Measurements from ENCODE around the gene OVCA2. TPM values are rescaled to one million over a fixed set of nuclear protein-coding genes. Genes with fewer than 3 reads are reported as not detected.
"Not testable (repeated sequence)": the region's sequence is repeated elsewhere in the genome, so short reads cannot be mapped to it uniquely, and the experiment has no call there.

OVCA2 gene
- total RNA-seq, 2 experiments from 2014 or later, result 43.2 to 45.4 TPM

GRCh38 chr17:2004435-2004952 is 37.3 kb upstream of the OVCA2 start:
- CTCF ChIA-PET, result no interaction called here
- Mint-ChIP-seq H3K9me3 (no peaks in the 10 kb centered on the region), H3K4me3 (no peak overlapping the region), H3K4me1 (peaks cover under 1% of the 10 kb centered on the region), H3K27ac (no peak overlapping the region), H3K27me3 (peaks cover 3% of the 10 kb centered on the region), H3K36me3 (ENCODE audit: low read depth) (no peaks in the 10 kb centered on the region)
- POLR2A ChIA-PET, result no interaction called here
- no peak for DNase-seq

GRCh38 chr17:2008332-2009126 is 33.3 kb upstream of the OVCA2 start:
- no peak overlapping the region for H3K27ac Mint-ChIP-seq
- H3K4me3 Mint-ChIP-seq, result no peak overlapping the region
- ChIA-PET POLR2A (no interaction called here), CTCF (no interaction called here)
- H3K4me1 Mint-ChIP-seq, result no peaks in the 10 kb centered on the region
- no peak for DNase-seq
- no peaks in the 10 kb centered on the region for H3K9me3 Mint-ChIP-seq
- no peaks in the 10 kb centered on the region for H3K27me3 Mint-ChIP-seq
- H3K36me3 Mint-ChIP-seq (ENCODE audit: low read depth), result no peaks in the 10 kb centered on the region

GRCh38 chr17:2009737-2010136 is 32.1 kb upstream of the OVCA2 start:
- Mint-ChIP-seq H3K27ac (no peak overlapping the region), H3K9me3 (peaks cover 8% of the 10 kb centered on the region), H3K27me3 (peaks cover 4% of the 10 kb centered on the region), H3K36me3 (ENCODE audit: low read depth) (no peaks in the 10 kb centered on the region), H3K4me3 (no peak overlapping the region), H3K4me1 (no peaks in the 10 kb centered on the region)
- no peak for DNase-seq
- ChIA-PET POLR2A (no interaction called here), CTCF (interaction anchor here (0.6 kb wide), 1 partner anchor 1896 kb away, joined by 4 read pairs; no protein-coding TSS in a partner anchor)

GRCh38 chr17:2011411-2012371 is 30.1 kb upstream of the OVCA2 start:
- Mint-ChIP-seq H3K4me1 (no peaks in the 10 kb centered on the region), H3K4me3 (no peak overlapping the region), H3K36me3 (ENCODE audit: low read depth) (no peaks in the 10 kb centered on the region), H3K9me3 (peaks cover 8% of the 10 kb centered on the region), H3K27me3 (peaks cover 7% of the 10 kb centered on the region), H3K27ac (no peak overlapping the region)
- POLR2A ChIA-PET, result interaction anchor here (1.3 kb wide), 1 partner anchor 13 kb away, joined by 3 read pairs; the partner anchor contains the start of gene RTN4RL1
- CTCF ChIA-PET, result no interaction called here
- DNase-seq, result no peak

GRCh38 chr17:2012499-2012898 is 29.3 kb upstream of the OVCA2 start:
- Mint-ChIP-seq H3K9me3 (peaks cover 8% of the 10 kb centered on the region), H3K27ac (no peak overlapping the region), H3K36me3 (ENCODE audit: low read depth) (no peaks in the 10 kb centered on the region), H3K4me1 (no peaks in the 10 kb centered on the region), H3K4me3 (no peak overlapping the region), H3K27me3 (peaks cover 7% of the 10 kb centered on the region)
- DNase-seq, result no peak
- ChIA-PET CTCF (no interaction called here), POLR2A (no interaction called here)

- DNase-seq; H3K9me3 Mint-ChIP-seq; H3K27ac Mint-ChIP-seq; H3K27me3 Mint-ChIP-seq; POLR2A ChIA-PET; H3K4me3 Mint-ChIP-seq; H3K4me1 Mint-ChIP-seq; H3K36me3 Mint-ChIP-seq (ENCODE audit: low read depth); CTCF ChIA-PET: not testable (repeated sequence)
Observed at GRCh38 chr17:2013220-2013993, 28.4 kb upstream of the OVCA2 start.

- Mint-ChIP-seq H3K9me3 (peaks cover 8% of the 10 kb centered on the region), H3K36me3 (ENCODE audit: low read depth) (no peaks in the 10 kb centered on the region), H3K4me1 (no peaks in the 10 kb centered on the region), H3K4me3 (no peak overlapping the region), H3K27me3 (peaks cover 7% of the 10 kb centered on the region), H3K27ac (no peak overlapping the region)
- ChIA-PET POLR2A (no interaction called here), CTCF (no interaction called here)
- no peak for DNase-seq
Observed at GRCh38 chr17:2013994-2014317, 27.9 kb upstream of the OVCA2 start.

GRCh38 chr17:2015314-2015713 is 26.5 kb upstream of the OVCA2 start:
- CTCF ChIA-PET, result no interaction called here
- Mint-ChIP-seq H3K4me1 (no peaks in the 10 kb centered on the region), H3K27me3 (peaks cover 19% of the 10 kb centered on the region), H3K4me3 (no peak overlapping the region), H3K9me3 (peaks cover 8% of the 10 kb centered on the region), H3K36me3 (ENCODE audit: low read depth) (no peaks in the 10 kb centered on the region), H3K27ac (no peak overlapping the region)
- POLR2A ChIA-PET, result no interaction called here
- DNase-seq, result no peak

GRCh38 chr17:2016494-2016893 is 25.3 kb upstream of the OVCA2 start:
- POLR2A ChIA-PET, result no interaction called here
- no peak overlapping the region for H3K27ac Mint-ChIP-seq

GRCh38 chr17:2017274-2017941 is 24.4 kb upstream of the OVCA2 start:
- Mint-ChIP-seq H3K36me3 (ENCODE audit: low read depth) (no peaks in the 10 kb centered on the region), H3K27ac (no peak overlapping the region), H3K27me3 (peaks cover 29% of the 10 kb centered on the region), H3K4me3 (no peak overlapping the region), H3K9me3 (peaks cover 8% of the 10 kb centered on the region), H3K4me1 (peaks cover under 1% of the 10 kb centered on the region)
- POLR2A ChIA-PET, result no interaction called here
- CTCF ChIA-PET, result no interaction called here
- DNase-seq, result no peak

More at GRCh38 chr17:2016494-2016893, 25.3 kb upstream of the OVCA2 start:
- peaks cover 26% of the 10 kb centered on the region for H3K27me3 Mint-ChIP-seq
- no peak for DNase-seq
- no peaks in the 10 kb centered on the region for H3K4me1 Mint-ChIP-seq
- H3K9me3 Mint-ChIP-seq, result peaks cover 8% of the 10 kb centered on the region
- CTCF ChIA-PET, result no interaction called here
- H3K4me3 Mint-ChIP-seq, result no peak overlapping the region
- no peaks in the 10 kb centered on the region for H3K36me3 Mint-ChIP-seq (ENCODE audit: low read depth)

GRCh38 chr17:2018716-2019510 is 22.9 kb upstream of the OVCA2 start:
- H3K27ac Mint-ChIP-seq, result no peak overlapping the region
- DNase-seq, result no peak
- POLR2A ChIA-PET, result no interaction called here
- H3K27me3 Mint-ChIP-seq, result peaks cover 37% of the 10 kb centered on the region
- H3K36me3 Mint-ChIP-seq (ENCODE audit: low read depth), result no peaks in the 10 kb centered on the region
- CTCF ChIA-PET, result interaction anchor here (1.1 kb wide), 1 partner anchor 226 kb away, joined by 3 read pairs; no protein-coding TSS in a partner anchor
- H3K9me3 Mint-ChIP-seq, result peaks cover 5% of the 10 kb centered on the region
- H3K4me3 Mint-ChIP-seq, result no peak overlapping the region
- peaks cover 6% of the 10 kb centered on the region for H3K4me1 Mint-ChIP-seq

- CTCF ChIA-PET, result no interaction called here
Observed at GRCh38 chr17:2019723-2020122, 22.1 kb upstream of the OVCA2 start.

More at GRCh38 chr17:2019723-2020122, 22.1 kb upstream of the OVCA2 start:
- POLR2A ChIA-PET, result no interaction called here
- H3K36me3 Mint-ChIP-seq (ENCODE audit: low read depth), result no peaks in the 10 kb centered on the region
- no peak overlapping the region for H3K4me3 Mint-ChIP-seq
- H3K27me3 Mint-ChIP-seq, result peaks cover 38% of the 10 kb centered on the region
- no peak for DNase-seq
- no peaks in the 10 kb centered on the region for H3K9me3 Mint-ChIP-seq
- peaks cover 8% of the 10 kb centered on the region for H3K4me1 Mint-ChIP-seq
- H3K27ac Mint-ChIP-seq, result no peak overlapping the region
